Eye (tissue), 1 donor: ENCODE results near the gene ALOX15B.

ENCODE experiments used
- DNase-seq: peaks from one replicate; pipeline ENCODE4 v3.0.0-alpha.2; 2015

ALOX15B gene

DNA sequence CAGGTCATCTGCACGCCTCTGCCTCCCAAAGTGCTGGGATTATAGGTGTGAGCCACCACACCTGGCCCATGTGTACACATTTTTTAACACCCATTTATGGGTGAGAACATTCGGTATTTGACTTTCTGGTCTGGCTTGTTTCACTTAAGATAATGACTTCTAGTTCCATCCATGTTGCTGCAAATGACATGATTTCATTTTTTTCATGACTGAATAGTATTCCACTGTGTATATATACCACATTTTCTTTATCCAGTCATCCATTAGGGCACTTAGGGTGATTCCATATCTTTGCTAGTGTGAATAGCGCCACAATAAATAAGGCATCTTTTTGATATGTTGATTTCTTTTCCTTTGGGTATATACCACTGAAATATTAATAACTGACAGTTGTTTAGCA is 43.0 kb downstream of the ALOX15B start:
- DNase-seq, result no peak

DNA sequence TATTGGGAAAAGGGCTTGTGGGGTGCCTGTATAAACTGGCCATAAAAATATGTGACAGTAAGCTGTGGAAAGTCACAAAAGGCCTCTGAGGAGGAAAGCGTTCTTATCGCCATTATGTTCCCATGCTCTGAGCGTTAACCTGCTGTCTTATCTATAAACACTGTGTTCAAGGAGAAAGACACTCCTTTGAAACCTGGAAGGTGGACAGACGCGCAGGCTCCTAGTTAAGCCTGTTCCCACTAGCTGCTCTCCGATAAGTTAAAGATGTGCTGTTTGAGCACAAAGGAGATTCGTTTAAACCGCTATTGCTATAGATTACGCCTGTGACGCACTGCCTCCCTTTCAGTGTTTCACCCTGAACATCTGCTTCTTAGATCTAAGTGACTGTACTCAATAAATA is 43.4 kb downstream of the ALOX15B start:
- DNase-seq, result no peak

DNA sequence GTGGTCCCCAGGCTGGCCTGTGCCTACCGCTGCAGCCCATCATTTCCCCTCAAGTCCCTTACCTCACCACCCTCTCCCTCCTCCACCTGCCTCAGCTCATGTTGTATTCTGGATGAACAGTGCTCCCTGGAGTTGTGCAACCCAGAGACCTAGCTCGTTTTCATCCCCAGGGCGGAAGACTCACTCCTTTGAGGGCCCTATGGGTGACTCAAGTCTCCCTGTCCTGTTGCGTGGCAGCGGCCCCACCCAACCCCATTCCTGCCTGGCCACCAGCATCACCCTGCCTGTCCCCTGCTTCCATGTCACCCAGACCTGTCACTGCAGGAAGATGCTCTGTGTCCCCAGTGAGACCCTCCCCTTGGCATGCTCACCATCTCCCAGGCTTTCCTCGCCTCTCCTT is 45.4 kb downstream of the ALOX15B start:
- no peak for DNase-seq

DNA sequence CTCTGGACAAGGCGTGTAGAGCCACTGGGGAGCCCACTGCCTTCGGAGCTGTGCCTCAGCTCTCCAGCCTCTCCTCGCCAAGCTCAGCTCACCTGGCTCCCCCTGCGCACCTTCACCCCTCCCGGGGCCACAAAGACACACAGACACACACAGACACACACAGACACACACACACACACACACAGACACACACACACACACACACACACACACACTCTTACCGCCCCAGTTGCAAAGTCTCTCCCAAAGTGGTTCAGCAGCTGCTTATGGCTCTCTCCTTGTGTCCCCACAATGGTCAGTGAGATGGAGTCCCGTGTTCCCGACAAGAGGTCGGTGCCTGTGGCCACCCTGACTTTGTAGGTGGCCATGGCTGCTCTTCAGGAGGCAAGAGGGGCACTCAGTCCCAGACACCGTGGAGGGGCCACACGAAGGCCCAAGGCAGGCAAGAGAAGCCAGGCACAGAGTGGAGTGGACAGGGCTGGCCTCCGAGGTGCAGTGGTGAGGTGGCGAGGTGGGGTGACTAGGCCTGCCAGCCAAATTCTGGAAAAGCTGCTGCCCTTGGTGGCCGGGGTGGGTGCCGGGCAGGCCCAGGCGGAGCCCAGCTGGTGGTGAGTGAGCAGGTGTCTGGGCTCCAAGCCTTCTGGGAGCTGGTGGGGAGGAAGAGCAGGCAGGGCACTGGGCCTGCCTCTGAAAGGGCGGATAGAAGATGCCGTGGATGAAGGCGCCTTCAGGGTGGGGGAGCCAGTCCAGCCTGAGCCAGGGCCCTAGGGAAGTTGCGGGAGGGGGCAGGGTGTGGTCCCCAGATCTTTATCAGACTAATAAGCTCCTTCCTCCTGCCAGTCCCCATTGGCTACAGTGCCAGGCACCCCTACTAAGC is 48.5 kb downstream of the ALOX15B start, which contains the start of gene ALOX12B:
TSS of gene ALOX12B (minus strand) at position 642 of the 877 bp plus-strand sequence. CDS start at position 368, 274 bp downstream.
- DNase-seq, result no peak

DNA sequence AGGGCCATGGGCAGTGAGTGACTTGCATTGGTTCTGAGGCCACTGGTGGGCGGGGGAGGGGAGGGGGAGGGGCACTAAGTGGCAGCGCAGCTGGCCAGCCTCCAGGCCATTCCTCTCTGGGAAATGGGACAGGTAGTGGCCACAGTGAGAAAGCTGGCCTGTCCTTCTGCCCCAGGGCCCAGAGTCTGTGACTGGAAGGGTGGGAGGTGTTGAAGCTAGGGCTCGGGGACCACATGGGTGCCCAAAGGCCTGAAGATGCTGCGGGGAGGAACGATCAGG is 49.0 kb downstream of the ALOX15B start:
- no peak for DNase-seq

DNA sequence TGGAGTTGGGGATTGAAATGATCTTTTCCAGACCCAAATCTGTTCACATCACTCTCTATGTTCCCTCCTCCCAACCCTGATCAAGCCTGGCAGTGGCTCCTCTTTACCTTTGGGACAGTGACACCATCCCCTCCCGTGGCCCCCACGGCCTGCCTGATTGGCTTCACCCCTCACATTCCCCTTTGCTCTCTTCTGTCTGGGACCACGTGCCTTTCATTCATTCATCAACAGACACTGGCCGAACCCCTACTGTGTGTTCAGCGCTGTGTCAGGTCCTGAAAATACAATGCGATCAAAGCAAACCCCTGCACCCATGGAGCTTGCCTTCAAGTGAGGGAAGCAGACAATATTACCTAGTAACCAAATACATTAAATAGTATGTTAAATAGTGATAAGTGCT is 50.9 kb downstream of the ALOX15B start:
- no peak for DNase-seq

DNA sequence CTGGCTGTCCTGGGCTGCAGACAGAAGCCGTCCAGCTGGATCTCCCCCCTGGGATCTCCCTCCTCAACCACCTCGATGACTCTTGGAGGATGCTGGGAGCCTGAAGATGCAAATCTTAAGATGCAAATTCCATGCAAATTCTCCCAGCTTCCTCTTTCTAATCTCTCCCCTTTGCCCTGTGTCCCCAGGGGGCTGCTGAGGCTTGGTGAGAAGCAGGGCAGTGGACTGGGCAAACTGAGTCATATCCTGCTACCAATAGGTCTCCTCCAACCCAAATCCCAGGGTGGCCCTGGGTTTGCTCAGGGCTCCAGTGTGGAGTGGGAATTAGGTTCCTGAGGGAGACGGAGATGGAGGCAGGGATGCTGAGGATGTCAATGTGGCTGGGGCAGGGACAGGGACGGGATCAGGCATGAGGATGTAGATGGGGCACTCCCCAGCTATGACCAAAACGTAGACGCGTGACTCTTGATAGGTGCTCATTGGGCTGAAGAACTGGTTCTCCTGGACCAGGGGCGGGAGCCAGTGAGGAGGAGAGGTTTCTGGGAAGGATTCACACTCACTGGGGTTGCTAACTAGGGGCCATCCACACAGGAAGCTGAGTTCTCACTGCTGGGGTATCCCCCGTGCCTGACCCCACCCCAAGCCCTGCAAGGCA is 52.3 kb downstream of the ALOX15B start:
- no peak for DNase-seq

DNA sequence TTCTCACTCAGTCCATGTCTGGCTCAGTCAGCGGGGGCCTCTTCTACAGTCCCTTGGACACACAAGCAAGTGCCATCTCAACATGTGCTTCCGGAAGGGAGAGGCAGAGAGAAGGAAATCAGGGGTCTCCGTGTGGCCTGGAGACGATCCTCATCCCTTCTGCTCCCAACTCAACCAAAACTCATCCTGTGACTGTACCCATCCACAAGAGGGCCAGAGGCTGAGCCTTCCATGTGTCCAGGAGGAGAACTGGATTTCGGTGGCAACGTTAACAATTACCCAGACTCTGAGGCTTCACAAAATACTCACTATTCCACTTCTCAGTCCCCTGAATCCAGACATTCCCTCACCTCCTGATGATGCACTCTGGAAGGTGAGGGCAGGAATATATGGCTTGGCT is 56.5 kb downstream of the ALOX15B start:
- no peak for DNase-seq

DNA sequence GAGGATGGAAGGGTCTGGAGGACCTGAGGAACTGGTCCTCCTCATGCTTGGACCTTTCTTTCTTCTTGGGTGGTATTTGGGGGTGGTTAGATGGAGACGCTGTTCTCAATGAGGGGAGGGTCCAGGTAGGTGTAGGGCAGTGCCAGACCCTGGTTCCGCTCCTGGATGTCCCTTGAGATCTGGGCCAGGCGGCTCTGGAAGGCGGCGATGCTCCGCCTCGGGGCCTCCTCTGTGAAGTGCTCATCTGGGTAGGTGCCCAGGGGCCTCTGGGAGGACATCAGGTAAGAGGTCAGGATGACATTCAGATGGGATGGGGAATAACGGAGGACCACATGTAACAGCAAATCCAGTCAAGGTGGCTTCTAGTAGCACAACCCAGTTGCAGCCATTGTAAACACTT is 57.7 kb downstream of the ALOX15B start:
- no peak for DNase-seq
